Metanephros (tissue), 2 donors: ENCODE data around the gene GRIN2A. TPM values are rescaled to one million over a fixed set of nuclear protein-coding genes. Genes with fewer than 3 reads are reported as not detected.

Source experiments
- small RNA-seq: library from RNA; depleted of rRNA; stranded (forward); fragments of <200 nt; gene quantifications from one replicate; pipeline ENCODE3, GENCODE V24; 2014; ENCODE audit warnings: low replicate concordance
- total RNA-seq: library from RNA; depleted of rRNA; stranded (reverse); fragments of >200 nt; gene quantifications from one replicate; pipeline ENCODE4 v1.2.3, GENCODE V29; 2014

The GRIN2A gene
- 5.3 TPM for total RNA-seq

GRCh38 chr16:10182222-10183053, at the start of gene GRIN2A:
GRIN2A (minus strand) TSS chr16:10182428; CDS start chr16:10180411, 2,017 bp downstream.

Small RNAs within 50 kb of the gene (small RNA-seq; reads per million reads assigned to genes)
- gene RN7SL493P: not detected

Other genes with a start within 250 kb of the GRIN2A start
- 15.8 TPM for gene ATF7IP2, start 203.6 kb upstream of the GRIN2A start, total RNA-seq